ENCODE measurements around the gene RRH. TPM values are rescaled to one million over a fixed set of nuclear protein-coding genes. Genes with fewer than 3 reads are reported as not detected.

Gene RRH
- total and polyA plus RNA-seq, 2 of the 4 experiments (the other 2 are of a cell fraction), result 0.05 TPM; not detected in 1

DNA sequence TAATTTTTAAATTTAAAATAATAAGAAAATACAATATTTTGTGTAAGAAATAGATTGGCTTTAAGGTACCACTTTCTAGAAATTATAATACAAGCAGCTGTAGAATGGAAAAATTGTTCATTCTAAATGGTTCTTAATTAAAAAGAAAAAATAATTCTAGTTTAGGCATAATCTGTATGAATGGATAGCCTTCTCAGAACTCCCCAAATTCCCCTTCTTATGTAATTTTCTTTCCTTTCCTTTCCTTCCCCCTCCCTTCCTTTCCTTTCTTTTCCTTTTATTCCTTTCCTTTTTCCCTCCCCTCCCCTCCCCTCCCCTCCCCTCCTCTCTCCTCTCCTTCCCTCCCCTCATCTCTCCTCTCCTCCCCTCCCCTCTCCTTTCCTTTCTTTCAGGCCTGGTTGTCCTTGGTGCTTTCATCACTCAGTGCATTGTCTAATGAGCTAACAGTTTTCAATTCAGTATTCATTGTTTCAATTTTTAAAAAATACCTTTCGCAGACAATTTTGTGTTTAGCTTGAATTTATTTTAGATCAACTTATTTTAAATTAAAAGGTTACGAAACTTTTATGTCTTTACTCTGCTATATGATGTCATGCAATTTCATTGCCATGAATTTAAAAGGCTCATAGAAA lies 49.0 kb downstream of the RRH start:
- TF ChIP-seq, protein P1, sequence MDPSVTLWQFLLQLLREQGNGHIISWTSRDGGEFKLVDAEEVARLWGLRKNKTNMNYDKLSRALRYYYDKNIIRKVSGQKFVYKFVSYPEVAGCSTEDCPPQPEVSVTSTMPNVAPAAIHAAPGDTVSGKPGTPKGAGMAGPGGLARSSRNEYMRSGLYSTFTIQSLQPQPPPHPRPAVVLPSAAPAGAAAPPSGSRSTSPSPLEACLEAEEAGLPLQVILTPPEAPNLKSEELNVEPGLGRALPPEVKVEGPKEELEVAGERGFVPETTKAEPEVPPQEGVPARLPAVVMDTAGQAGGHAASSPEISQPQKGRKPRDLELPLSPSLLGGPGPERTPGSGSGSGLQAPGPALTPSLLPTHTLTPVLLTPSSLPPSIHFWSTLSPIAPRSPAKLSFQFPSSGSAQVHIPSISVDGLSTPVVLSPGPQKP (IDR thresholded peaks at IDR 0.05; ENCODE audit: borderline replicate concordance, low read depth, low read length), result no peak
- no peak for TF ChIP-seq MAZ (IDR thresholded peaks at IDR 0.05; ENCODE audit: borderline replicate concordance, low read depth, low read length)
- TF ChIP-seq, protein P2, sequence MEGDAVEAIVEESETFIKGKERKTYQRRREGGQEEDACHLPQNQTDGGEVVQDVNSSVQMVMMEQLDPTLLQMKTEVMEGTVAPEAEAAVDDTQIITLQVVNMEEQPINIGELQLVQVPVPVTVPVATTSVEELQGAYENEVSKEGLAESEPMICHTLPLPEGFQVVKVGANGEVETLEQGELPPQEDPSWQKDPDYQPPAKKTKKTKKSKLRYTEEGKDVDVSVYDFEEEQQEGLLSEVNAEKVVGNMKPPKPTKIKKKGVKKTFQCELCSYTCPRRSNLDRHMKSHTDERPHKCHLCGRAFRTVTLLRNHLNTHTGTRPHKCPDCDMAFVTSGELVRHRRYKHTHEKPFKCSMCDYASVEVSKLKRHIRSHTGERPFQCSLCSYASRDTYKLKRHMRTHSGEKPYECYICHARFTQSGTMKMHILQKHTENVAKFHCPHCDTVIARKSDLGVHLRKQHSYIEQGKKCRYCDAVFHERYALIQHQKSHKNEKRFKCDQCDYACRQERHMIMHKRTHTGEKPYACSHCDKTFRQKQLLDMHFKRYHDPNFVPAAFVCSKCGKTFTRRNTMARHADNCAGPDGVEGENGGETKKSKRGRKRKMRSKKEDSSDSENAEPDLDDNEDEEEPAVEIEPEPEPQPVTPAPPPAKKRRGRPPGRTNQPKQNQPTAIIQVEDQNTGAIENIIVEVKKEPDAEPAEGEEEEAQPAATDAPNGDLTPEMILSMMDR (conservative IDR thresholded peaks at IDR 0.05; ENCODE audit: low read depth, low read length), result no peak
- TF ChIP-seq POLR2A (IDR thresholded peaks at IDR 0.05; ENCODE audit: low read depth, low read length), result no peak
- no peak for TF ChIP-seq BHLHE40 (IDR thresholded peaks at IDR 0.05; ENCODE audit: low read depth, low read length)
- TF ChIP-seq CEBPB (IDR thresholded peaks at IDR 0.05; ENCODE audit: low read depth, low read length), result no peak
- no peak for TF ChIP-seq CHD1 (IDR thresholded peaks at IDR 0.05; ENCODE audit: low read depth, low read length)
- TF ChIP-seq RCOR1 (IDR thresholded peaks at IDR 0.05; ENCODE audit: insufficient replicate concordance, low read length), result no peak
- no peak for TF ChIP-seq RFX5 (IDR thresholded peaks at IDR 0.05; ENCODE audit: low read depth, low read length)
- TF ChIP-seq, protein P3, sequence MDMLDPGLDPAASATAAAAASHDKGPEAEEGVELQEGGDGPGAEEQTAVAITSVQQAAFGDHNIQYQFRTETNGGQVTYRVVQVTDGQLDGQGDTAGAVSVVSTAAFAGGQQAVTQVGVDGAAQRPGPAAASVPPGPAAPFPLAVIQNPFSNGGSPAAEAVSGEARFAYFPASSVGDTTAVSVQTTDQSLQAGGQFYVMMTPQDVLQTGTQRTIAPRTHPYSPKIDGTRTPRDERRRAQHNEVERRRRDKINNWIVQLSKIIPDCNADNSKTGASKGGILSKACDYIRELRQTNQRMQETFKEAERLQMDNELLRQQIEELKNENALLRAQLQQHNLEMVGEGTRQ (IDR thresholded peaks at IDR 0.05; ENCODE audit: low read depth, low read length), result no peak
- no peak for TF ChIP-seq SMC3 (IDR thresholded peaks at IDR 0.05; ENCODE audit: low read depth, low read length)
- no peak for TF ChIP-seq RAD21 (IDR thresholded peaks at IDR 0.05; ENCODE audit: low read length)
- TF ChIP-seq MXI1 (IDR thresholded peaks at IDR 0.05; ENCODE audit: borderline replicate concordance, low read depth, low read length), result no peak
- TF ChIP-seq FOS (IDR thresholded peaks at IDR 0.05; ENCODE audit: low read depth, low read length), result no peak
- ChIA-PET POLR2A (ENCODE audit: unreplicated experiment) (no interaction called here), CTCF (no interaction called here)
- no peak overlapping the region for H3K4me2 ChIP-seq (ENCODE audit: low read depth, low read length)
- no TSS peak for BruUV-seq (replicated peaks)
- no peak overlapping the region for H3K27ac ChIP-seq (ENCODE audit: insufficient read depth, low read length)
- H4K91ac ChIP-seq (ENCODE audit: insufficient read depth, low read depth, low read length), result no peak overlapping the region
- intact Hi-C loops (cut with micrococcal nuclease), result no loop called here
- H3K14ac ChIP-seq (replicated peaks; ENCODE audit: low read depth, low read length), result no peak overlapping the region
- no peaks in the 10 kb centered on the region for H3K27me3 ChIP-seq (ENCODE audit: control insufficient read depth, insufficient read depth, low read length)
- H2AFZ ChIP-seq (replicated peaks; ENCODE audit: low read length, poor library complexity), result no peak overlapping the region
- no peak overlapping the region for H2BK20ac ChIP-seq (ENCODE audit: low read depth, low read length)
- ATAC-seq (ENCODE audit: low read depth) (no peak), DNase-seq (no peak)
- no peaks in the 10 kb centered on the region for H3K9me1 ChIP-seq (ENCODE audit: insufficient read depth, low read length)
- no peaks in the 10 kb centered on the region for H4K20me1 ChIP-seq (ENCODE audit: insufficient read depth, low read length)
- H3K4ac ChIP-seq (ENCODE audit: low read depth, low read length), result no peak overlapping the region
- no peak overlapping the region for H3K56ac ChIP-seq (ENCODE audit: extremely low read depth, insufficient read depth, low read length)
- no peak overlapping the region for H2BK15ac ChIP-seq (ENCODE audit: low read depth, low read length)
- H3K9me3 ChIP-seq (ENCODE audit: control insufficient read depth, insufficient read depth, low read length), result no peaks in the 10 kb centered on the region
- no peaks in the 10 kb centered on the region for H3K36me3 ChIP-seq (ENCODE audit: control insufficient read depth, insufficient read depth, low read length)
- no peak overlapping the region for H2BK5ac ChIP-seq (ENCODE audit: low read depth, low read length, poor library complexity, severe bottlenecking)
- dilution Hi-C loops (cut with HindIII; ENCODE audit: low sequenced_read_pairs, unreplicated experiment), result no loop called here
- no peak overlapping the region for H3K4me3 ChIP-seq (ENCODE audit: insufficient read depth, low read depth, low read length)
- no peak overlapping the region for H3K18ac ChIP-seq (ENCODE audit: low read depth, low read length)
- no CpG with 5 or more reads among the region's 2 CpGs for WGBS, 2 experiments (ENCODE audit: extremely low coverage in 2 of 2, insufficient read length in 1 of 2)
- no peak overlapping the region for H4K8ac ChIP-seq (ENCODE audit: low read depth in 2 of 2, low read length in 2 of 2)
- no peak overlapping the region for H3K23ac ChIP-seq (ENCODE audit: low read depth, low read length)
- H2AK5ac ChIP-seq (ENCODE audit: low read depth, low read length), result no peak overlapping the region
- H3K4me1 ChIP-seq (ENCODE audit: control insufficient read depth, insufficient read depth, low read length), result no peaks in the 10 kb centered on the region
- no peak overlapping the region for H2AK9ac ChIP-seq (replicated peaks; ENCODE audit: low read depth, low read length, poor library complexity)
- H4K5ac ChIP-seq (ENCODE audit: low read depth, low read length), result no peak overlapping the region
- in situ Hi-C loops (cut with MboI; ENCODE audit: low sequenced_read_pairs), result no loop called here
- H3K9ac ChIP-seq (ENCODE audit: low read depth, low read length), result no peak overlapping the region
- H2BK120ac ChIP-seq (ENCODE audit: low read depth, low read length), result no peak overlapping the region
- H3K79me1 ChIP-seq (ENCODE audit: low read depth in 1 of 2, low read length in 2 of 2), result no peaks in the 10 kb centered on the region
